Thyroid gland (tissue), 4 donors: ENCODE data around the gene PDE8B.

Experiments
- CTCF ChIP-seq, 6 experiments: fragments of 200-600 bp in 3 of 6; fragments of 450-650 bp in 3 of 6; sonication (generic) in 3 of 6; IDR thresholded peaks; one replicate each; pipeline ENCODE4 v1.5.1; 2016 to 2019; ENCODE audit warnings: antibody characterized with exemption in 6 of 6, mild to moderate bottlenecking in 2 of 6, inconsistent platforms in 1 of 6, moderate library complexity in 1 of 6
- POLR2A ChIP-seq, 2 donors: fragments of 450-650 bp; IDR thresholded peaks; one replicate each; pipeline ENCODE4 v1.6.1; 2017; ENCODE audit warnings: antibody characterized with exemption in 2 of 2, mild to moderate bottlenecking in 2 of 2, moderate library complexity in 1 of 2

- TF ChIP-seq CTCF (IDR thresholded peaks at IDR 0.05) = no peak
- no peak for TF ChIP-seq POLR2A (IDR thresholded peaks at IDR 0.05)
Measured at GRCh38 chr5:77197840-77198554, 12.5 kb upstream of the PDE8B start.
